ENCODE measurements around the gene BRICD5.

Gene BRICD5

DNA sequence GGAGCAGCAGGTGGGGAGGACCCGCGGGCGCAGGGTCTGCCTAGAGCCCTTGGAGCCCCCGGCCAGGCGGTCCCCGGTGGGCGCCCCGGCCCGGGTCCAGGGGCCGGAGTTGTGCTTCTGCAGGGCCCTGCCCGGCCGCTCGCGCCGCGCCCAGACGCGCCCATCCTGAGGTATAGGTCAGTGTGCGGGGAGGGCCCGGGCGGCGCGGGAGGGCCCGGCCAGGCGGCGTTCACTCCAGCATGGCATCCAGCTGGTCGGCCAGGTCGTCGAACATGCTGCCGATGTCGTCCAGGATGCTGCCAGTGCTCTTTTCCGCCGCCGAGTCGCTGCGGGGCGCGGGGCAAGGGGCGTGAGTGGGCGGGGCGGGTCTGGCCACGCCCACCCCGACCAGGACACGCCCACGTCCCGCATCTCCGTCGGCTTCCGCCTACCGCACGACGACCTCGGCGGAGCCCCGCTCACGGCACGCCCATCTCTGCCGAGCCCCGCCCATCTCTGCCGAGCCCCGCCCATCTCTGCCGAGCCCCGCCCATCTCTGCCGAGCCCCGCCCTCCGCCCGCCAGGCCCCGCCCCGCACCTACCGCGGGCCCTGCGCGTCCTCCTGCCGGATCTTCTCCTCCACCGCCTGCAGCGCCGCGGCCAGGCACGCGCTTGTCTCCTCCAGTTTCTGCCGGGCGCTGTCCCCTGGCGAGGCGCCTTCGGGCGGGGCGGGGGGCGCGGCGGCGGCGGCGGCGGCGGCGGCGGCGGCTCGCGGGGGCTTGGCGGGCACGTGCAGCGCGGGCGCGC lies 32.1 kb downstream of the BRICD5 start:
- no peak for DNase-seq

DNA sequence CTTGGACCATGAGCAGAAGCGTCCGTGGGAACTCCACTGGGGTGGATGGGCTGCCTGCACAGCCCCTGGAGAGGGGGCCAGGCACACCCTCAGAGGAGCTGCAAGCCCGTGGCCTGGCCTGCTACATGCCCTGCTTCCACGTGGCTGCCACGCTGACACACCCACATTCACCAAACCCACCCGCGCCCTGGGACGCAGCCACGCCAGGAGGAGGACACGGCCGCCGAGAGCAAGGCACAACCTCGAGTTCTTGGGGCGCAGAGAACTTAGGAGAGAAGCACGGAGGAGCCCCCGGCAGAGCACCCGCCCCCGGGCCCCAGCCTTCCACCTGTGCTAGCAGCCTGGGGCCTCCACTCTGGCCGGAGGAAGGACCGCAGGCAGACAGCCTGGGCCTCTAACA lies 33.1 kb downstream of the BRICD5 start:
- DNase-seq, result no peak

DNA sequence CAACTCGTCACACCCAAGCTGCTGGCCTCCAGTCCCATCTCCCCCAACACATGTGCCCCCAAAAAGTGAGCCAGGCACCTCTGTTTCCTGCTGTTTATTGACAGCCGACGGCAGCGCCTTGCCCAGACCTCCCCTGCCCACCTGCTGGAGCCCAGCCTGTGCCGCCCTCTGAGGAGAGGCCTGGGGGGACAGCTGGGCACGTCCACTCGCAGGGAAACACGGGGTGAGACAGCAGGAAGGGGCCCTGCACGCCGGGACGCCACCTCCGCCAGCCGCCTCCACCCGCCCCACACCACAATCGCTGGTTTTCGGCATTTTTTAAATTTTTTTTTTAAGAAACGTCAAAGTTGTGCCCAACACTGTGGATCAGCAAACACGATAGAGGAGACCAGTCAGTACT lies 33.6 kb downstream of the BRICD5 start:
- DNase-seq, result no peak

DNA sequence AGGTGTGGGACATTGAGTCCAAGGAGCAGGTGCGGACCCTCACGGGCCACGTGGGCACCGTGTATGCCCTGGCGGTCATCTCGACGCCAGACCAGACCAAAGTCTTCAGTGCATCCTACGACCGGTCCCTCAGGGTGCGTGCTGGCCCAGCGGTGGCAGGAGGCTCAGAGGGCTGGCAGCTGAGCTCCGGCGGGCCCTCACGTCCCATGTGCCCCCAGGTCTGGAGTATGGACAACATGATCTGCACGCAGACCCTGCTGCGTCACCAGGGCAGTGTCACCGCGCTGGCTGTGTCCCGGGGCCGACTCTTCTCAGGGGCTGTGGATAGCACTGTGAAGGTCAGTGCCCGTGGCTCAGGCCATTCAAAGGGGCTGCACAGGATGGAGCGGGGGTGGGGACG lies 34.6 kb downstream of the BRICD5 start:
- no peak for DNase-seq

DNA sequence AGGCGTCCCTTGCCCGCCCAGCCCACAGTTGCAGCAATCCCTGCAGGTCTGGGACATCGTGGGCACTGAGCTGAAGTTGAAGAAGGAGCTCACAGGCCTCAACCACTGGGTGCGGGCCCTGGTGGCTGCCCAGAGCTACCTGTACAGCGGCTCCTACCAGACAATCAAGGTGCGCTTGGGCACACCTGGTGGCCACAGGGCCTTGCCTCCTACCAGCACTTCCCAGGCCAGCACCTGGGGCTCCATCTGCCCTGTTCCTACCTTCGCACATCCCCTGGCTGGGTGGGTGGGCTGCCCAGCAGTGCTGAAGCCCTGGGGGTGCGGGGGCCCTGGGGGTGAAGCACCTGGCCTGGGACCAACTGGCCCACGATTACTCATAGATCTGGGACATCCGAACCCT lies 35.2 kb downstream of the BRICD5 start:
- no peak for DNase-seq

DNA sequence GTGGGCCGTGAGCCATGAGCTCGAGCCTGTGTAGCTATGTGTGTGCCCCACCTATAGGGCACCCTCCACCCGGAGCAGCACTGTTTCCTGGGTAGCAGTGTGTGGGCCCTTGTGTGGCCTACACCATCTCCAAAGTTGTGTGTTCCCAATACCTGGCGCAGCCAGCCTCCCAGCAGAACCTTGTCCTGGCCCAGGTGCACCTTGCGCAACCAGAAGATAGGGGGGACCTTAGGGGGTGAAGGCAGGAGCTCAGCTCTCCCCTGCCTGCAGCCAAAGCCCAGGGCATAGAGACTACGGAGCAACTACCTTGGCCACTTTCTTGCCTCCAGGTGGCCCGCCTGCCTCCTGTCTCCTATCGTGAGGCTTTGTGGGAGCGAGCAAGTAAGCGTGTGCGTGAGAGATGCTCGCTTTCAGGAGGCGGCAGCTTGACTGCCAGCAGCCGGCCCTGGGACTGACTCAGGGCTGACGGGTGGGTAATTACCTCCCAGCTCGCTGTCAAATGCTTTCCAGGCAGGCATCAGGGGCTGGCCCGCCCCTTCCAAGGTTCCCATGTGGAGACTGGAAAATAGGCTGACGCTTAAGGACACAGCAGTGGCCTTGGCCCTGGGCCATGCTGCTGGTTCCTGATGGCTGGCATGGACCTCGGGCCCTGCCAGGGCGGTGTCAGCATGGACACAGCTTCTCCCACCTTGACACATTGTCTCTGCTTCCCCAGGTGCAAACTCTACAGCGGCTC lies 36.1 kb downstream of the BRICD5 start:
- DNase-seq, result no peak

DNA sequence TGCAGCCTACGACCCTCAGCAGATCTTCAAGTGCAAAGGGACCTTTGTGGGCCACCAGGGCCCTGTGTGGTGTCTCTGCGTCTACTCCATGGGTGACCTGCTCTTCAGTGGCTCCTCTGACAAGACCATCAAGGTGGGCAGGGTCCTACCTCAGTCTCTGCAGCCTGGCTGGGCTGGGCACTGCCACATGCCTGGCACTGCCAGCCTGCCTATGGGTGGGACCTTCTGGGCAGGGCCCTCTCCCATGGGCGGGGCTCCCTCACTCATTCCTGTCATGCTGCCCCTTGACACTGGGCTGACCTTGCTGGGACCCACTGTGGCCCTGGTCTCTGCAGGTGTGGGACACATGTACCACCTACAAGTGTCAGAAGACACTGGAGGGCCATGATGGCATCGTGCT lies 36.7 kb downstream of the BRICD5 start:
- DNase-seq, result no peak

DNA sequence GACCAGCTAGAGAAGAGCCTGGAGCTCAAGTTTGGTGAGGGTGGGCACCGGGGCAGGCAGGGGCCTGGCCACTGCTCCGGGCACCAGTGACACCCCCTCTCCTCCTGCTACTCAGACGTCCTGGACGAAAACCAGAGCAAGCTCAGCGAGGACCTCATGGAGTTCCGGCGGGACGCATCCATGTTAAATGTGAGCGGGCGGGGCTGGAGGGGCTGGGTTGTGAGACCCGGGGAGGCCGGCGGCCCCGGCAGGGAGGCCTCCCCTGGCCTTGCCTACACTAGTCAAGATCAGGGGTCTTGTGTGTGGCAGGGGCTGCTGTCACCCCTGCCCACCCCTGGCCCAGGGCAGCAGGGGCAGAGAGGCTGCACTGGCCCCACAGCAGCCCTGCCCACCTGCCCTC lies 37.3 kb downstream of the BRICD5 start:
- DNase-seq, result no peak

DNA sequence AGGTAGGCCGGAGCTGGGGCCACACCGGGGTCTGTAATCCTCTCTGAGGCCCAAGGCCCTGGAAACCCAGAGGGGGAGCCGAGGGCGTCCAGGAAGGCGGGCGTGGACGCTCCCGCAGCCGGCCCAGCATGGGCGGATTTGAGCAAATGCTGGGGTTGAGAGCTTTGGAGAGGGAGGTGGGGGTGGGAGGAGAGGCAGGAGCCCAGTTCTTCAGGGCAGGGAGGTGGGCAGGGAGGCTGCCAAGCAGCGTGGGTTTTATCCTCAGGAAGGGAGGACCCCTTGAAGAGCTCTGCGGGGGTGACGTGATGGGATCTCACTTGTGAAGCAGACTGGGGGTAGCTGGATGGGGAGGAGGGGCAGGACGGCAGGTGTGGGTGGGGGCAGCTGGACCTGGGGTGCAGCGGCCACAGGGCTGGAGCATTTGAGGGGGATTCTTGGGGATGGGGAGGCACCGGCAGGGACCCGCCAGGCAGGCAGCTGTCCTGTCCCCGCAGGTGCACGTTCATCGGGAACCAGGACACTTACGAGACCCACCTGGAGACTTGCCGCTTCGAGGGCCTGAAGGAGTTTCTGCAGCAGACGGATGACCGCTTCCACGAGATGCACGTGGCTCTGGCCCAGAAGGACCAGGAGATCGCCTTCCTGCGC lies 37.9 kb downstream of the BRICD5 start:
- DNase-seq, result no peak

DNA sequence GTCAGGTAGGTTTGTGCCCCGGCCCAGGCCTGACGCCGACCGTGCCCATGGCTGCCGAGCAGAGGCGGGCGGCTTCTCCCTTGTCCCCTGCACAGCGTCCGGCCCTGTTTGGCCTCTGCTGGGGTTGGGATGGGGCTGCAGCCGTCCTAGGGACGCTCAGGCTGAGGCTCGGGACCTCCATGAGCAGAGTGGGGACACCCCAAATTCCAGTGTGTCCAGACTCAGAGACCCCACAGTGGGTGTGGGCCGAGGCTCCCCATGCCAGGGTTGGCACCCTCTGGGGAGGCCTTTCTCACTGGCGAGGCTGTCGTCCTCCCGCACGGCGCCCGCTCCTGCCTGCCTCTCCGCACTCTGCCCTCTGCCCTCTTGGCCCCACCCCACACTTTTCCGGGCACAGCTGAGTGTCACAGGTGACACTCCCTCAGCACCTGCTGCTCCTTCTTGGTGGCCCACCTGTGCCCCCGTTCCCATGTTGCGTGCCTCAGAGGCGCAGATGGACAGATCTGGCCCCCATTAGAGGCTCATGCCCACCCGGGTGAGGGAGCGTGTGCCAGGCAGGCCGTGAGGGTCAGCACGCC lies 39.0 kb downstream of the BRICD5 start:
- DNase-seq, result no peak

DNA sequence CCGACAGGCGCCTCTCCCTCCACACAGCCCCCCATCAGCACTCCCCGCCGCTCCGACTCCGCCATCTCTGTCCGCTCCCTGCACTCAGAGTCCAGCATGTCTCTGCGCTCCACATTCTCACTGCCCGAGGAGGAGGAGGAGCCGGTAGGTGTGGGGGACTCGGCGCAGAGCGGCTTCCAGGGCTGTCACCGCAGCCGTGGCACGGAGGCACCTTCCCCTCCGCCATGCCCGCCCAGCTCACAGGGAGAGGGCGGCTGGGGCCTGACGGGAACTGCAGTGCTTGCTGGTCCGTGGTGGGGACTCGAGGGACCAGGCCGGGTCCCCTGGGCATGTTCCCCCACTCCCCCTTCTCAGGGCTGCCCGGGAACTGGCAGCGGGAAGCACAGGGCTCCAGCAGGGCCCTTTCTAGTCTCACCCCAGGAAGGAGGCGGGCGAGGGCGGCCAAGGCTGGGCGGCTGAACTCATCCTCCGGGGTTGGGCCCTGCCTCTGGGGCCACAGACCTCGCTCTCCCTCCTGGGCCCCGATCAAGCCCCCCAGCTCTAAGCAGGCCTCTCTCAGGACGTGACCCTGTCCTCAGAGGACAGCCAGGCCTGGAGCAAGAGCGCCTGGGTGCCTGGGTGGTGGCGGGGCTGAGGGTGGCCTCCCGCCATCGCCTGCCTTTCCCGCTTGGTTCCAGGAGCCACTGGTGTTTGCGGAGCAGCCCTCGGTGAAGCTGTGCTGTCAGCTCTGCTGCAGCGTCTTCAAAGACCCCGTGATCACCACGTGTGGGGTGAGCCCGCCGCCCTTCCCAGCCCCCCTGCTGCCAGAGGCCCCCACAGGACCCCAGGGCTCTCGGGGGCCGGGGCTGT lies 39.9 kb downstream of the BRICD5 start:
- no peak for DNase-seq

DNA sequence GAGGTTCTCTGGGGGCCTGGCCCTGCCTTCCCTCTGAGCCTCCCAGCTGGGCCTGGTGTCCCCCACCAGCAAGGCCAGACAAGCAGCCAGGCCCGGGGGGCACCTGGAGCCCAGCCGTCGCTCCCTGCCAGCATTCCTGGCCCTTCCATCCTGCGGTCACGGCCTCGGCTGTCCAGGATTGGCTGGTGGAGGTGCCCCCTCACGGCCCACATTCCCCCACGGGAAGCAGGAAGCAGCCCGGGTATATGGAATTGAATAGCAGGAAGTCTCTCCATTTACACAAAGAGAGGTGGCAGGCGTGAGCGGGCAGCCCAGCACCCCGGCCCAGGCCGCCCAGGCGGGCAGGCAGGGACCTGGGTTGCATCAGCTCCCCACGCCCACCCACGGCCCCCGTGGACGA lies 40.6 kb downstream of the BRICD5 start:
- no peak for DNase-seq

DNA sequence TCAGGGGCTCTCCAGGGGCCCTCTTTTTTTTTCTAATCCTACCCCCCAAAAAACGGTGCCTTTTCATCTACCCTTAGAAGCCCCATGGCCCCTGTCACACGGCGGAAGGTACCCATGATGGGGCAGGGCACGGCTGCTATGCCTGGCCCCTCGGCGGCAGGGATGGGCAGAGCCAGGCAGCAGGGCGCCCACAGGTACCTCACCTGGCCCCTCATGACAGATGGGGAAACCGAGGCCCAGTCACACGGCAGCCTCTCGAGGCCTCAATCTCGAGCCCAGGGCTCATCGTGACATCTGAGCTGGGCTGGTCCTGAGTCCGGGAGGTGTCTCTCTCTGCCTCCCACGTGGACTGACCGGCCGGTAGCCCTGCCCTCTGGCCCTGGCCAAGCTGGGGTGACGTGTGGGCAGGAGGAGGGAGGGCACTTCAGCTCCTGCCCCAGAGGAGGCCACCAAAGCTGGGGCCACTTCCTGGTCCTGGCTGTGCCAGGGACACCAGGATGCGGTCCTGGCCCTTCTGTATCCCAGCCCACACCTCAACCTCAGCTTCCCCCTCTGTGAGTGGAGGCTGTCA lies 43.5 kb downstream of the BRICD5 start:
- DNase-seq, result no peak

DNA sequence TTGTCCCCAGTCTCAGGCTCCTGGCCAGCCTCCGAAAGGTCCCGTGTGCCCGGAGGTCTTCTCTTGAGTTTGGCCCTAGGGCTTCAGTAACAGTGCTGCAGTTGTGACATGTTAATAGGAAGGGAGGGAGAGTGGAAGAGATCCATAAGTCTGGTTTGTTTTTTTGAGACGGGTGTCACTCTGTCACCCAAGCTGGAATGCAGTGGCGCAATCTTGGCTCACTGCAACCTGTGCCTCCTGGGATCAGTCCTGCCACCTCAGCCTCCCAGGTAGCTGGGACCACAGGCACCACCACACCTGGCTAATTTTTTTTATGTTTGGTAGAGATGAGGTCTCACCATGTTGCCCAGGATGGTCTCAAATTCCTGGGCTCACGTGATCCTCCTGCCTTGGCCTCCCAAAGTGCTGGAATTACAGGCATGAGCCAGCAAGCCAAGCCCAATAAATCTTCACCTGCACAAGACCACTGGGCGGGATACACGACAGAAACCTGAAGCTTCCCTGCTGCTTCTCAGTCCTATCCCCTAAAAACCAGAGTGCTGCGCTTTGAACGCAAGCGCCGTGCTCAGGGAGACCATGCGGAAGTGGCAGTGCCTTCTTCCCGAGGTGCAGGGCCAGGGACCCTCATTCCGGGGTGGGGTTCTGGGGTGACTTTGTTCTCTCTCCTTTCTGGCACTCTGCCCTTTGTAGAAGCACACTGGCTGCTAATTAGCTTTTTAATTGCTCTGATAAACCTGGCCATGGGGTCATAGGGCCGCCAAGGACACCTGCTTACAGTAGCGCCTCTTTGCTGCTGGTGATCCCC lies 44.2 kb downstream of the BRICD5 start:
- DNase-seq, result no peak

DNA sequence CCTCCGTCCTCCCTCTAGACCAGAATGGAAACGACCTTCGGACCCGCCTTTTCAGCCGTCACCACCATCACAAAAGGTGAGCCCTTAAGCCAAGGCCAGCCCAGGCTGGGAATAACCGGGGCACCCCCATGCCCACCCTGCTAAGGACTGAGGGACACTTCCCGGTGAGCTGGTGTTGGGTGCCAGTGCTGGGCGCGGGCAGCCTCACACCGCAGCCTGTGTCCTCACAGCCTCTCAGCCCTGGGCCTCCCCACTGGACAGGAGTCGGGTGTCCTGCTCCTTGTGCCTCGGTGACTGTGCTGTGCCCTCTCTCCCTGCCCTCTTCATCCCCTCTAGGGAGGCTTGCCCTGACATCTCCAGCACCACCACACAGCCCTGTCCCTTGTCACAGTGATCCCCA lies 44.8 kb downstream of the BRICD5 start:
- DNase-seq, result no peak

DNA sequence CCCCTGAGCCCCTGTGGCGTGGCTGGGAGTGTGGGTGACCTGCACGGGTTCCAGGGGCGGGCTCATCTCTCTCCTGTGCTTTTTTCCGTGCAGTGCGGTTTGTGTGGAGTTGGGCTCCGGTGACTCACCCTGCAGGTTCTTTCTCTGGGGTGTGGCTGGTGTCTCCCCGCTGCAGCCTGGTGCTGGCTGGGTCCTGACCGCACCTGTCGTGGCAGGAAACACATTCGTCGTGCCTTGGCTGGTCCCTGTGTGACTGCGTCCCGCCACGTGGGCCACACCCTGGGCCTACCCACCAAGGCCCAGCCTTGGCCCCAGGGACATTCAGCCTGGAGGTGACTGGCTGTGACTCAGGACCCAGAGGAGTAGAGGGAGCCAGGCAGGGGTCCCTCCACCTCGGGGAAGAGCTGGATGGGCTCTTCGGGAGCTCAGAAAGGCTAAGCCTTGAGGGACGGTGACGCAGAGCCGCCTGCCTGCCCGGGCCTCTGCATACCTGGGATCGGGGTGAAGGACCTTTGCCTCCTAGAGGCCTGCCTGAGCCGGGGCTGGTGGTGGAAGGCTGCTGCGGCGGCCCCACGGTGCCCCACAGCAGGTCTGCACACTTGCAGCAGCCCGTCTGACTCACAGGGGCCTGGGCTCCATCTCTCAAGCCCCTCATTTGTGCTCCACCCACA lies 47.3 kb downstream of the BRICD5 start:
- no peak for DNase-seq

DNA sequence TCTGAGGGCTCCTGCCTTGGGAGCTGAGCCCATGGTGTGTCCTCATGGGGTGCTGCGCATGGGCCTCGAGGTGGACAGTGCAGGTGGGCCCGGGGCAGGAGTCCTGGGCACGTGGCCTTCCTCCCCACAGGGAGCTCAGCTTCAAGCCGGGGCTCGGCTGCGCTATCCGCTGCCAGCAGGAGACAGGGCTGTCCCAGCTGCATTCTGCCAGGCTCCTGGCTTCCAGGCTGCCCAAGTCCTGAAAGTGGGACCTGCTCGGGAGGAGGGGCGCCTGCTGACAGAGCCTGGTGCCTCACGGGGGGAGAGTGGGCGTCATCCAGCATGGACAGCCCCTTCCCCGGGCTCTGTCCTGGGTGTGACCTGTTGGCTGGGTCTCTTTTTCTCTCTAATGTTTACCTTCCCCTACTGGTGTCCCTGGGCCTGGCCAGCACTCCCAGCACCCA lies 48.0 kb downstream of the BRICD5 start:
- DNase-seq, result no peak

DNA sequence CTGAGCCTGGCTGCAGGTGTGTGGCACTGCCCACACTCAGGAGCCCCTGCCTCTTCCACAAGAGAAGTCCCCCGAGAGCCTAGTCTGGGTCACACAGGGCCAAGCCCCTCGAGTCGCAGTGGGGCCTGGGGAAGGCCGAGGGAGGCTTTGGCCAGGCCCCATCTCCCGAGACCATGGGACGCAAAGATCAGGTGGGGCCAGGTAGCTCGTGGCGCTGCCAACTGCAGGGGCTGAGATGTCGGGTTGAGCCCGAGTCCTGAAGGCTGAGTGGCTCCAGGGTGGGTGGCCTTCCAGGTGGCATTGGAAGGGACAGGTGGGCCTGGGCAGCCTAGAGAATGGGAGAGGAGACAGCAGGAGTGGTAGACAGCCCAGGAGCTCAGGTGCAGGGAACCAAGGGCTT lies 48.8 kb downstream of the BRICD5 start:
- DNase-seq, result no peak

DNA sequence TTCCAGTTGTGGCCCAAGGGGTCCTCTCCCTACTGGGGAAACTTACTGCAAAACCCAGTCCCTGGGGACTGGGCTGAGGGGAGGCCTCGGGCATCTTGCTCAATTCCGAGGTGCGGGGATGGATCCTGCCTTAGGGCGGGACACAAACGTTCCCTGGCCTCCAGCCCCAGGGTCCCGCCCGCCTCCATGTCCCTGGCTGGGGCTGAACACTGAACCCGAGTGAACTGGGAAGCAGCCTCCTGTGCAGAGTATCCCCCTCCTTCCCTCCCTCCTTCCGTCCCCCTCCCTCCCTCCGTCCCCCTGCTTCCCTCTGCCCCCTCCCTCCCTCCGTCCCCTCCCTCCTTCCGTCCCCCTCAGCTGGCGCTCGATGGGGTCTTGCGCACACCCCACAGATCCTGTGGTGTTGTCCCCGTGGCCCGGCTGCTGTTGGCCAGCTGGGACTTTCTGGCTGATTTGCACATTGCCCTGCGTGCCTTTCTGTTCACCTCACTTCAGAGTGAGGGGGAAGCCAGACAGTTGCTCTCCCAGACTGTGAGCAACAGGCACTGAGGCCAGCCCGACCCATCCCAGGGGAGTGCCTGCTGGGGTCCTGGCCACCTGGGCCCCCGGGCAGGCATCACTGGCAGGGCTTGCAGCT lies 49.6 kb downstream of the BRICD5 start:
- no peak for DNase-seq

Data from RPMI8226 (cell line).